Kidney tubule cell (primary cell): ENCODE results near the gene TFAP2A.

Experiments used
- DNase-seq: peaks from one replicate; pipeline ENCODE4 v3.0.0-alpha.2; 2018; ENCODE audit warnings: low spot score

Gene TFAP2A

DNA sequence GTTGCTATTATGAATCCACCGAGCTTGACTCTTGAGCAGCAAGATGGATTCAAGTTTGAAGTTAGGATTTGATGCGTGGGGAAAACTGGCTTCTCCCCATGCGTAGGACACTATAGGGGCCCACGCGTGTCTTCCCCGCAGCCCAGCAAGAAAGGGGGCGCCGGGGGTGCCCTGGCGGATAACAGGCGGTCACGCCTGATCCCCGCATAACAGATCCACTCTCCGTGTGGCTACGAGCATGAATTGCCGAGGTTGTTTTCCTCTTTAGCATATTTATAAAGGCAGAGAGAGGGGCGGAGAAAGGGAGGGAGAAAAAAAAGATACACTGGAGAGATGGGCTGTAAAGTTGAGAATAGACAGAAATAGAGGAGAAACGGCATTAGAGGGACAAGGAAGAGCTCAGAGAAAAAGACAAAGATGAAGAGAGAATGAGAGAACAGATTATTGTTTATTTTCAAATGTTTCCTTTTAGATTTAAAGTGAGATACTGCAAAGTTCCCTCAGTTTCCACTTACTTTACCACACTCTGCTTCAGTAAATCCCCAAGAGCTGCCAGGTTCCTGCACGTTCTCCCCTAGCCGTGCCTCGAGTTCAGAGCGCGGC is 32.0 kb downstream of the TFAP2A start:
- DNase-seq = no peak

DNA sequence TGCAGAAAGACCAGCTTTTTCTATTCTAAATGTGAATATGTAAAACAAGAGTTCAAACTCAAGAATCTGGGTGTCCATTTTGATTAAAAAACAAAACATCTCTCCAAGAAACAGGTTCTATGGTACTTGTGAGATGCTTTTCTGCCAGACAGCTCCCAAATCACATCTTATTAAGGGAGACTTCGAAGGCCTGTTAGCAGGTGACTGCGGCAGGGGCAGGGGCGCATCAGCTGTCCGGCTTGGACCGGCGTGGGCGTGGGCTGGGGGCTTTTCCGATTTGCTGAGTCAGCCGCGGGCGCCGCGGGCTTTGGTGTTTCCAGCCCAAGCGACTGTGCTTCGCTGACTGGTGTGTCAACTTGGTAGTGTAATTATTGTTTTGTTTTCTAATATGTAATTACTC is 32.6 kb downstream of the TFAP2A start:
- no peak for DNase-seq

DNA sequence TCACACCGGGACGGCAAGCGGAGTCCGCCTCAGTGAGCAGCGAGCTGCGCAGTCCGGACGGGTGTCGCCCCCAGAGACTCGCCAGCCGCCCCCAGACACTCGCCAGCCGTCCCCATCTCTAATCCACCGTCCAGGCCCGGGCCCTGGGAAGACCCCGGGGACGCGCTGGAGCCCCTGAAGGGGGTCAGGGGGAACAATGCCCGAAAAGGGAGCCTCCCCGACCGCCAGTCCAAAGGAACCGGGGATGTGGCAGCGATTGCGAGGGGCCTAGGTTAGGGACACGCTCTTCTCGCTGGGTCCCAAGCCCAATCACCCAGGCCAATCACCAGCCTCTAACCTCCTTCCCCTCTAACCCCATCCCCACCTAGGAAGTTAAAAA is 33.1 kb downstream of the TFAP2A start:
- no peak for DNase-seq

DNA sequence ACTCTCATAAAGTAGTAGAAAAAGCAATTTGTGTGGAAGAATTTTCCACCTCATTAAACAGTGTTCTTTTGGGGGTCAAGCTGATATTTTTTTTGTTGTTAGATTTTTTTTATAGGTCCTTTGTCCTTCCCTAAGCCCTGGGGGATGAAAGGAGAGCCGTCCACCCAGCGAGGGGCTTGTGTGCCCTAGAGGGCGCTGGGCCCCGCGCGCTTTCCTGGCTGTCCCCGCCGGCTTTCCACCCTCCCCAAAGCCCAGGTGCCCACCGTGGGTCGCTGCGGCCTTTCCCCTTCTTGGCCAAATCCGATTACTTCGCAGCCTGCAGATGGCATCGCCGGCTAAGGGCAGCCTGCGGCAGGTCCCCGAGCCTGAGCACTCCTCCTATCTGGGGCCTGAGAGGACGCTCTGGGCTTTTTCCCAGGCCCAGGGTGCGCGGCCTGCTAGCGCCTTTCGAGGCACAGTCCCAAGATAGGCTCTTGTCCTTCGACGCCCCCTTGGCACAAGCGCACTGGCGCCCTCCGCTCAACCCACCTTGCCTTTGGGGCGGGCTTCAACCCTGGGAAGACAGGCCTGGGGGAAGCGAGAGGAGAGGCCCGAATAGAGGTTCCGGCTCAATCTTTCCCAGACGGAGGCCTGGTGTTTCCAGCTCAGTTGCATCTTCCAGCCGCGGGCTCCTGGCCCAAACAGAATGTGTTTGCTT is 33.6 kb downstream of the TFAP2A start:
- DNase-seq = peak; percentile 15

DNA sequence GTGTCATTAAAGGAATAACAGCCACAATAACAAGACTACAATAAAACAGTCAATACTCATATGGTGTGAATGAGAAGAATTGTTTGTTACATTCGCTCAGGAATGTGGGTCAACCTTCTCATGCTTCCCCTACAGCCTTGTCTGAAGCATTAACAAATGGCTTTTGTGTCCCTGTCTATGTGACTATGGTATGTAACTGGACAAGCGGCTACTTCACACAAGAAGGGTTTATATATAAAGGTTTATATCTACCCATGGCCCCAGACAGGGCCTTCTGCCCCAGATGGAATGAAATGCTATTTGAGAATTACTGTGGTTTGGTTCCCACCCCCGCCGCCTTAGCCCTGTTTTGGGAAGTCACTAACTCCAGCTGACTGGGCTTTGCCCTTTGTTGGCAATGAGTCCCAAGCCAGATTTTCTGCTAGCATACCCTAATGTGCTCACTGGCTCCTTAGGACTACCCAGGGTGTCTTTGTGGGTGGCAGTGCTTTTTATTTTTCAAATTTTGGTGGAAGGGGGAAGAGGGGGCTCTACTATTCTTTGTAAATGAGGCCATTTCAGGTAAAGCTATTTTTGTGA is 39.4 kb downstream of the TFAP2A start:
- no peak for DNase-seq

DNA sequence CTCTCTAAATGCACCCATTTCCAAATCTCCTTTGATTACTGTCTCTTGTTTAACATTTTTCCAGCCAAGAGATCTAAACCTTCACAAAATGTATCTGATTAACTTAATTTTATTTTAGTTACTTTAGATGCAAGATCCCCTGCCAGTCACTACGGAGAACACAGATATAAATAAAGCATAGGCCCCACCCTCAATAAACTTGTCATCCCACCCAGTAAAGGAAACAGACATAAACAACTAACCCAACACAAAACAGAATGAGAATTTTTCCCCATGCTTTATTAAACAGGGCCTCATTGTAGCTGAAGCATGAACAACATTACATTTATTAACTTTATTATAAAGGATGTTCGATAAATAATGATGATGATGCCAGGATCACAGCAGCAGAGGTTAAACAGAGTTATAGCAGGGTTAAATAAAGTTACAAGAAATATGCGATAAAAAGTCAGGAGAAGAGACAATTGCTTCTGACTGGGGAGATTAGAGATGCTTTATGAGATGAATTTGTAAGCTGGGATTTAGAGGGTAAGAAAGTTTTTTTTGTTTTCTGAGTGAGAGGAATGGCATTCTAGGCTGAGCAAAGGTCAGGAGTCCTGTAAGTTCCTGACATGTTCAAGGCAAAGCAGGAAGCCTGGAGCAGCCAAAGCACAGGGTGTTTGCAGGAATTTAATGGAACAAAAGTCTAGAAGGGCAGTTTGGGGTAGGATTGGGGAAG is 41.1 kb downstream of the TFAP2A start:
- peak; percentile 43 for DNase-seq

DNA sequence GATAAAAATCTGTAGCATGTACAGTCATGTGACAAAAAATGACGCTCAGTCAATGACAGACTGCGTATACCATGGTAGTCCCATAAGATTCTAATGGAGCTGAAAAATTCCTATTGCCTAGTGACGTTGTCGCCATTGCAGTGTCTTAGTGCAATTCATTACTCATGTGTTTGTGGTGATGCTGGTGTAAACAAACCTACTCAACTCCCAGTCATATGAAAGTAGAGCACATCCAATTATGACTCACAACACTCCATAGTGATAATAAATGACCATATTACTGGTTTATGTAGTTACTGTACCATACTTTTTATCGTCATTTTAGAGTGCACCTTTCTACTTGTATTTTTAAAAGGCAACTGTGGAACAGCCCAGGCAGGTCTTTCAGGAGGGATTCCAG is 45.0 kb downstream of the TFAP2A start:
- peak; percentile 22 for DNase-seq

DNA sequence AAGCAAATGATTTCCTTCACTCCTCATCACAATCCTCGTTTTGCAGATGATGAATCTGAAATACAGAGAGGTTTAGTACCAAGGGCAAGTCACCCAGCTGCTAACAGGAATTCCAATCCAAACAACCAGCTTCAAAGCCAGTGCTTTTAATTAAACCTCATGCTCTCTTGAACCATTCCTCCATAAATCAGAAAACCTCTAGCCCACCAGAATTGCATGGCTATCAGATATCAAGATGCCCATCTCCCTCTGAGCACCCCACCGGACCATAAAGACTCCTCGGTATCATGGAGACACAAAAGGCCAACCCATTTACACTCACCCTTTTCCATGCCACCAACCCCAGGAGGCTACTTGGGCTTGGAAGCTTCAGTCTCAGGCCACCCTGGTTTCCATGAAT is 46.0 kb downstream of the TFAP2A start:
- DNase-seq = no peak

DNA sequence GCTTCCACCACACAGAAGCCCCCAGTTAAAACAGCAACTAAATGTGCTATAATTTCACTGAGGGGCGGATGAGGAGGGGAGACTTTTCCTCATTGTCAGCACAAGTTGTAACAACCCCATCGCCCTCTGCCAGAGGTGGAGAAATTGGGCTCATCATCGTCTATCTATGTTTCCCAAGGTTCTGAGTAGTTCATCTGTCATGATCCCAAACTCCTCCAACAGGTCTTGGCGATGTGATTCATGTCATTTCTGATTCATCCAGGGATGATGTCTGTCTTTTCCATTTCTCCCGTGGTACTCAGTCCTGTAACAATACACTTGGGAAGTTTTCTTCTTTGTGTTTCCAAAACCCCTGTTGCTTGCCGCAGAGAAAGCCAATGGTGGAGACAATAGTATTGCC is 51.0 kb downstream of the TFAP2A start:
- no peak for DNase-seq

DNA sequence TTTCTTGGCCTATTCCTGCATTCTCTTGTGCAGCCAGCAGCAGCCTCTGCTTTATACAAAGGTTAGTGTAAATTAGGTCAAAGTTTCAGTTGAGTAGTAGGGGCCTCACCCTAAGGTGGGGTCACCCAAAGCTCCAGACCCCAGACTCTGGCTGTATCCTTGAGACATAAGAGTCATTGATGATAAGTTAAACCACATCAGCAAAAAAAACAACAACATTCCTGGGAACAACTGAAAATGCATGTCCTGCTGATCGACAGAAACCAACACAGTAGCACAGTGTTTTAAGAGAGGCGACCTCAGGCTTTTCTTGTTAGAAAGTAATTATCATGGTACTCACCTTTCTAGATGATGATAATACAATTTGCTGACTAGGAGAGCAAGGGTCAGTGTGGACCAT is 52.6 kb downstream of the TFAP2A start:
- no peak for DNase-seq

DNA sequence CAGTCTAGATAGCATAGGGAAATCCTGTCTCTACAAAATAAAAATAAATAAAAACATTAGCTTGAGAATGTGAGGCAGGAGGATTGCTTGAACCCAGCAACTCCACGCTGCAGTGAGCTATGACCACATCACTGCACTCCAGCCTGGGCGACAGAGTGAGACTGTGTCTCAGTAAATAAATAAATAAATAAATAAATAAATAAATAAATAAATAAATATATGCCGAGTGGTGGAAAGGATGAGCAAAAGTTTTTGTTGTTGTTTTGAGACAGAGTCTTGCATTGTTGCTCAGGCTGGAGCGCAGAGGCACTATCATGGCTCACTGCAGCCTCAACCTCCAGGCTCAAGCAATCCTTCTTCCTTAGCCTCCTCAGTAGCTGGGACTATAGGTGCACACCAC is 53.4 kb downstream of the TFAP2A start:
- no peak for DNase-seq

DNA sequence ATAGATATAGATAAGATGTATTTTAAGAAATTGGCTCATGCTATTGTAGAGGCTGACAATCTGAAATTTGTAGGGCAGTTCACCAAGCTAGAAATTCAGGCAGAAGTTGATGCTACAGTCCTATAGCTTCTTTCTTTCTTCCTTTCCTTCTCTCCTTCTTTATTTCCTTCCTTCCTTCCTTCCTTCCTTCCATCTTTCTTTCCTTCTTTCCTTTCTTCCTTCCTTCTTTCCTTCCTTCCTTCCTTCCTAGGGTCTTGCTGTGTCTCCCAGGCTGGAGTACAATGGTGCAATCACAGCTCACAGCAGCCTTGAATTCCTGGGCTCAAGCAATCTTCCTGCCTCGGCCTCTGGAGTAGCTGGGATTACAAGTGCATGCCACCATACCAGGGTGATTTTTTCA is 55.3 kb downstream of the TFAP2A start:
- DNase-seq = no peak

DNA sequence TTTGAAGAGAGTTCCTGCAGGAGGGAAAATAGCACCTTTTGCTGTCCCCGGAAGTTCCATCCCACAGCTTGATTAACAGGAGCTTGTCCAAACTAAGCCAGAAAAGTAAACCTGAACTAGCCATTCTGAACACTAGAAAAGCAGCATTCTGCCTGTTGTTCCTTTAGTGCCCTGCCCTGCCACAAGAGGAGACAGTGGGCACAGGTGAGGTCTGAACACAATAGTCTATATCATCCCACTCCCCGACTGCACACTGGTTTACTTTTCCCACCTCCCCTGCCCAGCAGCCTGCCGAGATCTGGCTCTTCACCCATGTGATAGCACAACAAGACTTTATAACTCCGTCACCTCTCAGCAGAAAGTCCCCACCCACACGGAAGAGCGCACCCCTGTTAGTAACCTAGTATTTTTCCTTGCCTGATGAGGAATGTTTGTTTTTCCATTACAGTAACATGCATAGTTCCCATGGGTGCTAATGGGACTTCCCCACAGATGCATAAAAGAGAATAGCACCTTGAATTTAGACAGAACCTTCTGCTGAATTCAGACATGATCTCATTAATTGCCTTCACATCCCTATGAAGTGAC is 59.7 kb downstream of the TFAP2A start:
- DNase-seq = peak; percentile 75

DNA sequence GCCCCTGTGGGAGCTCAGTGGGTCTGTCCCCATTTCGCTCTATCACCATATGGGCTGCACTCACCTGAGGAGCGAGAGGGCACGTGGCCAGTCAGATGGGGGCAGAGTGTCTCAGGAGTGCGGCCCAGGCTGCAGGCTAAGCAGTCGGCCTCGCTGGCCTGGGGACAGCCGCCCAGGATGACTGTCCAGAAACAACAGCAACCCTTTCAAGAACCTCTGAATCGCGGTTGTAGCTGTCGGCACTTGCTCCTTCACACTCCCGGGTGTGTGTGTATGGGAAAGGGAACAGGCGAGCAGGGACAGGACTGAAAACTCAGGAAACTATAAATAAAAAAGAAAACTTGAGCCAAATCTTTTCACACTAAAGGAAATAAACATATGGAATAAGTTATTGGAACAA is 63.1 kb downstream of the TFAP2A start:
- DNase-seq = no peak

DNA sequence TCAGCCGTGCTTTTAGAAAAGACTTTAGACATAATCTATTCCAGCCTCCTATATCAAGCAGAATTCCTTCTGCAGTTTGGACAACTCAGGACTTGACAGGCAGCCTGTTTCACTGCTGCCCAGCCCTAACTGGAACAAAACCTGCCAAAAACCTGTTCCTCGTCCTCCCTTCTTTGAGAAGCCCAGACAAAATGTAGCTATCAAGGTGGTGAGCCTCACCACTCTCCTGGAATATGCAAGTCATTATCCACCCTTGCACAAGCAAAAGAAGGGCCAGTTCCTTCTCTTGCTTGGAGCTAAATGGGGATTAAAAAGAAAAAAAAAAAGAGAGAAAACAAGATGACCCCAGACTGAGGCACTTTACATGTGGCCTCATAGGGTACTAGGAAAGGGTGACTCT is 64.2 kb downstream of the TFAP2A start:
- DNase-seq = no peak

DNA sequence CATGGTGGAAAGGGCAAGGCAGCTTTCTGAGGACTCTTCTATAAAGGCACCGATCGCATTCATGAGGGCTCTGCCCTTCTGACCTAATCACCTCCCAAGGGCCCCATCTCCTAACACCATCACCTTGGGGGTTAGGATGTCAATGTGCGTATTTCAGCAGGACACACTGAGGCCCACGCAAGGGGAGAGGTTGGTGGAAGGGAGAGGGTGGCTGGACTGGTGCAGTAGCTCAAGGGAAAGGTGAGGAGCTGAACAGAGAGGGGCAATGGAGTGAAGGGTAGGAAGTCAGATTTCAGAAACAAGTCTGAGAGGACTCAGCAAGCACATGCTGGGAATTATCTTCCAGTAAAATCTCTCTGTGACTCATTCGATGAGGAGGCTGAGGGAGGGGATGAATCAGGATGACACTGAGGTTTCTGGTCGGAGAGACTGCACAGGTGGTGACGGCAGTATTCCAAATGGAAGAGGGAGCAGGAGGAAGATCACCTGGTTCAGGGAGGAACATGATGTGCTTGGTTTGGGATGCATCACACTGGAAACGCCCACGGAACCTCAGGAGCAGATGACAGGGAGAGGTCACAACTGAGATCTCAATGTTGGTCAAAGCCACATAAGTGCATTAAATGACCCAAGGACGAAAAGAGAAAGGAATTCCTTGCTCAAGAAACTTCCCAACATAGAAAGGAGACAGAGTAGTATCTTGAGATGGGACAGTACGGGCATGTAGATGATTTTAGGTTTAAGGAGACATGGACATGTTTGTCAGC is 67.1 kb downstream of the TFAP2A start:
- DNase-seq = peak; percentile 81
